ENCODE measurements around the gene GID4.

- TF ChIP-seq, protein P1, sequence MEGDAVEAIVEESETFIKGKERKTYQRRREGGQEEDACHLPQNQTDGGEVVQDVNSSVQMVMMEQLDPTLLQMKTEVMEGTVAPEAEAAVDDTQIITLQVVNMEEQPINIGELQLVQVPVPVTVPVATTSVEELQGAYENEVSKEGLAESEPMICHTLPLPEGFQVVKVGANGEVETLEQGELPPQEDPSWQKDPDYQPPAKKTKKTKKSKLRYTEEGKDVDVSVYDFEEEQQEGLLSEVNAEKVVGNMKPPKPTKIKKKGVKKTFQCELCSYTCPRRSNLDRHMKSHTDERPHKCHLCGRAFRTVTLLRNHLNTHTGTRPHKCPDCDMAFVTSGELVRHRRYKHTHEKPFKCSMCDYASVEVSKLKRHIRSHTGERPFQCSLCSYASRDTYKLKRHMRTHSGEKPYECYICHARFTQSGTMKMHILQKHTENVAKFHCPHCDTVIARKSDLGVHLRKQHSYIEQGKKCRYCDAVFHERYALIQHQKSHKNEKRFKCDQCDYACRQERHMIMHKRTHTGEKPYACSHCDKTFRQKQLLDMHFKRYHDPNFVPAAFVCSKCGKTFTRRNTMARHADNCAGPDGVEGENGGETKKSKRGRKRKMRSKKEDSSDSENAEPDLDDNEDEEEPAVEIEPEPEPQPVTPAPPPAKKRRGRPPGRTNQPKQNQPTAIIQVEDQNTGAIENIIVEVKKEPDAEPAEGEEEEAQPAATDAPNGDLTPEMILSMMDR (IDR thresholded peaks at IDR 0.05; ENCODE audit: borderline replicate concordance, extremely low read depth, low read length, poor library complexity, severe bottlenecking), result no peak
- no peak for TF ChIP-seq EZH2 (IDR thresholded peaks at IDR 0.05; ENCODE audit: borderline replicate concordance, low read depth, low read length, severe bottlenecking)
Observed at GRCh38 chr17:18019838-18020154, 19.4 kb upstream of the GID4 start.

Data from DND-41 (cell line).